Measurements from ENCODE around the gene ARRDC4. TPM values are rescaled to one million over a fixed set of nuclear protein-coding genes. Genes with fewer than 3 reads are reported as not detected.

ARRDC4 gene
- polyA plus RNA-seq, 1 experiment = 39.6 TPM

DNA sequence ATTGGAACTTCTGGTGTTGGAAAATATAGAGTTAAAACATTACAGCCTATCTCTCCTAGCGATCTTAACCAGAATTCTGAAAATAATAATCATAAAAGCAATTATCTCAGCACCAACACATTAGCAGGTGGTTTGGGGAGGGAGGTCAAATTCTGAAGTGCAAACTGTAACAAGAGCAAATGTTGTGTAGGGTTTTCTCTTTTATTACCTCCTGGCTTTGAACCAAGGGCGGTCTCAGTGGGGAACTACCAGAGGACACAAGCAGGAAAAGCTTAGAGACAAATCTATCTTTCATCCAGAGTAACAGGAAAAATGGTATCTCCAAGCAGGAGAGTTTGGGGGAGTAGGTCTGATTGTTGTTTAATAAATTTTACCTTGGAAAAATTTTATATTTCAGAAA, 5.5 kb upstream of the ARRDC4 start:
- no peak for DNase-seq (ENCODE audit: low read depth)
- POLR2A ChIA-PET = no interaction called here
- CTCF ChIA-PET = no interaction called here
- TF ChIP-seq, protein P1, sequence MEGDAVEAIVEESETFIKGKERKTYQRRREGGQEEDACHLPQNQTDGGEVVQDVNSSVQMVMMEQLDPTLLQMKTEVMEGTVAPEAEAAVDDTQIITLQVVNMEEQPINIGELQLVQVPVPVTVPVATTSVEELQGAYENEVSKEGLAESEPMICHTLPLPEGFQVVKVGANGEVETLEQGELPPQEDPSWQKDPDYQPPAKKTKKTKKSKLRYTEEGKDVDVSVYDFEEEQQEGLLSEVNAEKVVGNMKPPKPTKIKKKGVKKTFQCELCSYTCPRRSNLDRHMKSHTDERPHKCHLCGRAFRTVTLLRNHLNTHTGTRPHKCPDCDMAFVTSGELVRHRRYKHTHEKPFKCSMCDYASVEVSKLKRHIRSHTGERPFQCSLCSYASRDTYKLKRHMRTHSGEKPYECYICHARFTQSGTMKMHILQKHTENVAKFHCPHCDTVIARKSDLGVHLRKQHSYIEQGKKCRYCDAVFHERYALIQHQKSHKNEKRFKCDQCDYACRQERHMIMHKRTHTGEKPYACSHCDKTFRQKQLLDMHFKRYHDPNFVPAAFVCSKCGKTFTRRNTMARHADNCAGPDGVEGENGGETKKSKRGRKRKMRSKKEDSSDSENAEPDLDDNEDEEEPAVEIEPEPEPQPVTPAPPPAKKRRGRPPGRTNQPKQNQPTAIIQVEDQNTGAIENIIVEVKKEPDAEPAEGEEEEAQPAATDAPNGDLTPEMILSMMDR (IDR thresholded peaks at IDR 0.05; ENCODE audit: insufficient read depth, low read depth, low read length) = no peak
- no peaks in the 10 kb centered on the region for H3K36me3 ChIP-seq (ENCODE audit: control insufficient read depth, insufficient read depth, low read length)
- H3K4me3 ChIP-seq (ENCODE audit: low read depth, low read length) = no peak overlapping the region
- no peaks in the 10 kb centered on the region for H3K27me3 ChIP-seq (ENCODE audit: control insufficient read depth, insufficient read depth, low read length)

DNA sequence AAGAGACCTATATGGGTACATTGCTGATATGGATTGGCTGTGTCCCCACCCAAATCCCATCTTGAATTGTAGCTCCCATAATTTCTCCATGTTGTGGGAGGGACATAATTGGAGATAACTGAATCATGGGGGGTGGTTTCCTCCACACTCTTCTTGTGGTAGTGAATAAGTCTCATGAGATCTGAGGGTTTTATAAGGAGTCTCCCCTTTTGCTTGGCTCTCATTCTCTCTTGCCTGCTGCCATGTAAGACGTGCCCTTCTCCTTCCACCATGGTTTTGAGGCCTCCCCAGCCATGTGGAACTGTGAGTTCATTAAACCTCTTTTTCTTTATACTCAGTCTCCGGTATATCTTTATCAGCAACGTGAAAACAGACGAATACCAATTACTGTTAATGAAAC, 5.0 kb upstream of the ARRDC4 start:
- POLR2A ChIA-PET = no interaction called here

DNA sequence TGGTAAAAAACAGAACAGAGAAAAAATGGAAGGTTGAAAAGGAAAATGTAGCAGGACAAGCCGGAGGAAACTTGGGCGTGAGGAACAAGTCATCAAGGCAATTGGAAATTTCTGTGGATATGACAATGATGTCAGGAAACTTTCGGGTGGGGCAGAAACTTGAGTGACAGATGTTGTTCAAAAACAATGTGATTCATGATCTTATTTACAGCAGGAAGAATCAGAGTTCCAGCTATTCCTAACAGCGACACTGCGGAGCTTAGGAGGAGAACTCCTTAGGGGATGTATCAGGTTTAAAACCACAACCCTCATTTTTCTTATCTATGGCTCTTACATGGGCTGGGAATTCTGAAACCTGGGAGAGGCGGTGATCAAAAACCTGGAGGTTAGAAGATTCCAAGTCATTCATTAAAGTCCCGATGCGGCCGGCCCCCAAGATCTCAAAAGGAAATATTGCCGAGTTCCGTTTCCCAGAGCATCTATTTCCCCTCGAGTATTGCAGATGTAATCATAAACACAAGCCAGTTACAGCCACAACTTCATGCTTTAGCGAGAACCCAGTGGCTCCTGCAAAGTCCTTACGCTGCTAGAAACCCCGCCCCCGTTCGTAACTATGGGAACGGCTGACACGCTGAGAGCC, 659 bp upstream of the ARRDC4 start:
- H3K36me3 ChIP-seq (ENCODE audit: control insufficient read depth, insufficient read depth, low read length) = no peaks in the 10 kb centered on the region
- no peaks in the 10 kb centered on the region for H3K27me3 ChIP-seq (ENCODE audit: control insufficient read depth, insufficient read depth, low read length)
- peak overlapping the region; percentile 23 for H3K4me3 ChIP-seq (ENCODE audit: low read depth, low read length)
- POLR2A ChIA-PET = interaction anchor here (0.5 kb wide), 1 partner anchor 123 kb away, joined by 5 read pairs; no protein-coding TSS in a partner anchor
- DNase-seq (ENCODE audit: low read depth) = no peak
- TF ChIP-seq, protein P1 (IDR thresholded peaks at IDR 0.05; ENCODE audit: insufficient read depth, low read depth, low read length) = no peak
- CTCF ChIA-PET = interaction anchor here (1.0 kb wide), 1 partner anchor 51 kb away, joined by 3 read pairs; no protein-coding TSS in a partner anchor

More for the DNA sequence above, 5.0 kb upstream of the ARRDC4 start:
- Histone ChIP-seq H3K36me3 (ENCODE audit: control insufficient read depth, insufficient read depth, low read length) (no peaks in the 10 kb centered on the region), H3K4me3 (ENCODE audit: low read depth, low read length) (no peak overlapping the region), H3K27me3 (ENCODE audit: control insufficient read depth, insufficient read depth, low read length) (no peaks in the 10 kb centered on the region)
- TF ChIP-seq, protein P1 (IDR thresholded peaks at IDR 0.05; ENCODE audit: insufficient read depth, low read depth, low read length) = no peak
- CTCF ChIA-PET = no interaction called here
- DNase-seq (ENCODE audit: low read depth) = no peak

DNA sequence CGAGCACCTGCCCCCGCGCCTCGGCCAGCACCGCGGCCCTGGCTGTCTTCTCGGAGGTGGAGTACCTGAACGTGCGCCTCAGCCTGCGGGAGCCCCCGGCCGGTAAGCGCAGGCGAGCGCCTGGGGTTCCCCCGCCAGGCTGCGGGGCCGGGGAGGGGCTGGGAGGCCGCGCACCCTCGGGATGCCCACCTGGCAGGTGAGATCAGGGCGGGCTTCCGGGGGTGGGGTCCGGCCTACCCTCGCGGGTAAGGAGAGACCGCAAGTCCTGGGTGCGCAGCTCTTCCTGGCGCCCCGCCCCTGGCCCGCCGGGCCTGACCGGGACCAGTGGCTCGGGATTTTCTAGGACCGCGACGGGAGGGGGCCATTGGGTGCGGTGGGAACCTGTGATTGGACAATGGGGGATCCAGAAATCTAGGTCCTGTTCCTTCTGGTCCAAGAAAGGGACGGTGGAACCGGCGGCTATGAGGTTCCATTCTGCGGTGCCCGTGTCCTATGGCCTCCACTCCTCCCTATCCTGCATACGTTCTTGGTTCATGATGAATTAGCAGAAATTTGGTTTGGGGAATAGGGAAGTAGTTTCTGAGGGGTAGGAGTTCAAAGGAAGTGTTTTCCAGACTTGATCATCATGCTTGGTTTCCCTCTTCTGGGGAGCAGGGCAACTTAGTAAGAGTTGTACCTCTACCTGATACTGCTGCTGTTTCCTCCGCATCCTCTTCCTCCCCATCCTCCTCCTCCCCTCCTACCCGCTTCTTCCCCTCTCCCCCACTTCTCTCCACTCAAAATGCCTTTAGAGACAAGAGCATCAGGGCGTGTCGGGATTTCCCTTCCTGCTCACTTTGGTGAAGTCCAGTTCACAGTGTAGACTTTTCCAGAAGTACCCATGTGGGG, 808 bp downstream of the ARRDC4 start:
- no peak for DNase-seq (ENCODE audit: low read depth)
- ChIA-PET POLR2A (no interaction called here), CTCF (interaction anchor here (1.0 kb wide), 1 partner anchor 124 kb away, joined by 3 read pairs; no protein-coding TSS in a partner anchor)
- Histone ChIP-seq H3K27me3 (ENCODE audit: control insufficient read depth, insufficient read depth, low read length) (no peaks in the 10 kb centered on the region), H3K36me3 (ENCODE audit: control insufficient read depth, insufficient read depth, low read length) (peaks cover 2% of the 10 kb centered on the region), H3K4me3 (ENCODE audit: low read depth, low read length) (peak overlapping the region; percentile 82)
- TF ChIP-seq, protein P1 (IDR thresholded peaks at IDR 0.05; ENCODE audit: insufficient read depth, low read depth, low read length) = no peak

DNA sequence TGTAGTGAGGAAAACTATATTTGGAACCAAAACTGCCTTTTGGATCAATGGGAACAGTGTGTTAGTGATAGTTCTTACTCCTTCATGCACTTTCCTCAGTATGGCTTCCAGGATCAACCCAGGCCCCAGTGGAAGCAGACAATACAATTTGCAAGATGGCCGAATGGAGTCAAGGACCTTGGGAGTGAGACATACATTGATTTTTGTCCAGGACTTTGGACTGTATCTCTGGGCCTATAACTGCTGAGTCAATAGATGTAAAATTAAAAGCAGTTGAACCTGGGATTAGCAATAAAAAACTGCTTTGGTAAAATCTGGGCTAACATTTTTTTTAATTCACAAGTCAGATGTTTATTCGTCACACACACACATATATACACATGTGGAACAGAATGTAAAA, 1.8 kb downstream of the ARRDC4 start:
- H3K27me3 ChIP-seq (ENCODE audit: control insufficient read depth, insufficient read depth, low read length) = no peaks in the 10 kb centered on the region
- peaks cover 2% of the 10 kb centered on the region for H3K36me3 ChIP-seq (ENCODE audit: control insufficient read depth, insufficient read depth, low read length)
- DNase-seq (ENCODE audit: low read depth) = no peak
- ChIA-PET CTCF (no interaction called here), POLR2A (no interaction called here)
- TF ChIP-seq, protein P1 (IDR thresholded peaks at IDR 0.05; ENCODE audit: insufficient read depth, low read depth, low read length) = no peak
- H3K4me3 ChIP-seq (ENCODE audit: low read depth, low read length) = peak overlapping the region; percentile 82
